ENCODE results near the gene NFKBIE. TPM values are rescaled to one million over a fixed set of nuclear protein-coding genes. Genes with fewer than 3 reads are reported as not detected.

The NFKBIE gene
- total RNA-seq, 1 donor from 2014 or later, result 17.2 TPM

DNA sequence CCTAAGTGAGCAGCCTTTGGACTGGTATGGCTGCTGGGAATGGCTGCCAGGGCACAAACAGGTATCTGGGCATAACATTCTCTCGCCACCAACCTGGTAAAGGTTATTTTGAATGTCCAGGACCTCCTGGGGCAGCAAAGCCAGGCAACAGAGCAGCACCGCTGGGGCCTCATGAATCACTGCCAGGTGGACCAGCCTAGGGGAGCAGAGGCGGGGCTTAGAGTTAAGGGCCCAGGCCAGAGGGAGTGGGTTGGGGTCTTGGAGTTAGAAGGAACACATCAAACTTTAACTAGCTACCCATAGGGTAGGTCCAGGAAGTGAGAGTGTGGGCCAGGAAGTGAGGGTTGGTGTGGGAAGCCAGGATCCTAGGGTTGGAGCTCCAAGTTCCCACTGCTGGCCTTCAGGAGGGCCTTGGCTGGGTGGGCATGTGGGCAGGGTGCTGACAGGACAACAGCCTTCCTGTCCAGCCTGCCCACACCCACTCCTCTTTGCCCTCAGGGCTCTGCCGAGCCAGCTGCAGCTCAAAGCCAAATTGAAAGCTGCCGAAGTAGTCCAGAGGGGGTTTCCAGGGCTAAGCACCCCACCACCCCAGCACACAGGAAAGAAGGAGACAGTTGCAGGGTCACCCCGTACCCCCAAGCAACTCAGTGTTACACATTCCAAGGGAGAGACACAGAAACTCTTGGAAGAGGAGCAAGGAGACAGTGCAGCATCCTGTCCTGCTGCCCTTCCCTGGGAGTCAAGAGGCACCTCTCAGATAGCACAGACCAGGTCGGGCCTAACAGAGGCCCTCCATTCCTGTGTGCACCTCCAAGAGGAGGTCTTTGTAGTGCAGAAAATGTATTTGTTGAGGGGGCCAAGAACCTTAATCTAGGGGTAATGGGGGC lies 2.6 kb downstream of the NFKBIE start:
- H3K27me3 ChIP-seq, result no peaks in the 10 kb centered on the region
- TF ChIP-seq, protein P1, sequence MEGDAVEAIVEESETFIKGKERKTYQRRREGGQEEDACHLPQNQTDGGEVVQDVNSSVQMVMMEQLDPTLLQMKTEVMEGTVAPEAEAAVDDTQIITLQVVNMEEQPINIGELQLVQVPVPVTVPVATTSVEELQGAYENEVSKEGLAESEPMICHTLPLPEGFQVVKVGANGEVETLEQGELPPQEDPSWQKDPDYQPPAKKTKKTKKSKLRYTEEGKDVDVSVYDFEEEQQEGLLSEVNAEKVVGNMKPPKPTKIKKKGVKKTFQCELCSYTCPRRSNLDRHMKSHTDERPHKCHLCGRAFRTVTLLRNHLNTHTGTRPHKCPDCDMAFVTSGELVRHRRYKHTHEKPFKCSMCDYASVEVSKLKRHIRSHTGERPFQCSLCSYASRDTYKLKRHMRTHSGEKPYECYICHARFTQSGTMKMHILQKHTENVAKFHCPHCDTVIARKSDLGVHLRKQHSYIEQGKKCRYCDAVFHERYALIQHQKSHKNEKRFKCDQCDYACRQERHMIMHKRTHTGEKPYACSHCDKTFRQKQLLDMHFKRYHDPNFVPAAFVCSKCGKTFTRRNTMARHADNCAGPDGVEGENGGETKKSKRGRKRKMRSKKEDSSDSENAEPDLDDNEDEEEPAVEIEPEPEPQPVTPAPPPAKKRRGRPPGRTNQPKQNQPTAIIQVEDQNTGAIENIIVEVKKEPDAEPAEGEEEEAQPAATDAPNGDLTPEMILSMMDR (IDR thresholded peaks at IDR 0.05), result no peak
- TF ChIP-seq POLR2A (IDR thresholded peaks at IDR 0.05) (no peak), POLR2AphosphoS5 (IDR thresholded peaks at IDR 0.05; ENCODE audit: insufficient read depth in 1 of 2, low read depth in 1 of 2) (no peak)
- peaks cover 39% of the 10 kb centered on the region for H3K4me1 ChIP-seq
- H3K4me3 ChIP-seq, result peak overlapping the region in 1 of 2 donors; percentile 77
- H3K9me3 ChIP-seq, result no peaks in the 10 kb centered on the region
- peak overlapping the region; percentile 46 for H3K27ac ChIP-seq
- intact Hi-C loops (cut with DNase I), result no loop called here
- no peak for DNase-seq (ENCODE audit: extremely low spot score in 2 of 2)
- no peaks in the 10 kb centered on the region for H3K36me3 ChIP-seq

DNA sequence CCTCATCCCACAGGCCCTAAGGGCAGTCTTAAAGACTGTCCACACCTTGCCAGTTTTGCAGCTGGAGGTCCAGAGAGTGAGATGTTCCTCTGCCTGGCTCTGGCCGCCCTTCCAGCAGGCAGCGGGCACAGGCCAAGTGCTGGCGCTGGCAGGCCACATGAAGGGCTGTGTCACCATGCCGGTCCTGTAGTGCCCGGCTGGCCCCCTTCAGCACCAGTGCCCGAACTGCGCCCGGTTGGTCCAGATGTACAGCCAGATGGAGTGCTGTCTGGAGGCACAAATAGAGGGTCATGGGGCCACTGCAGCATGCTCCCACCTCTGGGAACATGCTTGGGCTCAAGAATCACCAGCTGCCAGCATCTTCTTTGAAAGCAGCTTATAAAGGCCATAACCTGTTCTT lies 3.8 kb downstream of the NFKBIE start:
- intact Hi-C loops (cut with DNase I), result no loop called here
- H3K4me1 ChIP-seq, result peaks cover 47% of the 10 kb centered on the region

DNA sequence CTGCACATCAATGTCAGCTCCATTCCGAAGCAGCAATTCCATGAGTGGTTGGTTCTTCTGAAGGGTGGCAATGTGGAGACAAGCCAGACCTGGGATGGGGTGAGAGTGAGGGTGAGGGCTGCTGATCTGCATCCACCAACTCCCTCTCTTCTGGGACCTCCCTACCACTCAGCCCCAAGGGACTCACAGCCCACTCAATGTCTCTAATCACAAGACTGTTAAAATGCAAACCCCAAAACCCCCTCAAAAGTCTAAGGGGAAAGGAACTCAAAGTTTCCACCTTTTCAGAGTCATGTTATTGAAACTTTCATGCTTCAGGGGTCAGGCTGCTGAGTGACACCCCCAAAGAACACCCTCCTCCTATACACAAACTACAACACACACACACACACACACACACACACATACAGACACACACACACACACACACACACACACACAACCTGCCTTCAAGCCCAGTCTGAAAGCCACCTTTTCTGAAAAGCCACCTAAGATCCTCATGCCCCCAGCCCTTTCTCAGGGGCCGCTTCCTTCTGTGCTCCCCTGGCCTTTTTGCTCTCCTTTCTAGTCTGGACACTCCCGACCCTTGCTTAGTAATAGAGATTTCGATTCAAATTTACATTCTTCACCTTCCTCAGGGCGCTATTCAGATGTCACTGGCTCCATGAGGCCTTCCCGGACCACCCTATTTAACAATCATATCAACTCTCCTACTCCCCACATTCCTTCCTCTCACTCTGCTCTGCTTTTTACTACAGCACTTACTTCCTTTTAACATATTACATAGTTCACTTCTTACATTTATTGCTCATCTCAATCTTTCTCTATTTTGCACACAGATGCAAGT lies 4.7 kb downstream of the NFKBIE start:
- Histone ChIP-seq H3K4me1 (peaks cover 55% of the 10 kb centered on the region), H3K4me3 (no peak overlapping the region), H3K36me3 (no peaks in the 10 kb centered on the region), H3K27me3 (no peaks in the 10 kb centered on the region), H3K9me3 (no peaks in the 10 kb centered on the region), H3K27ac (no peak overlapping the region)
- no peak for DNase-seq (ENCODE audit: extremely low spot score in 2 of 2)
- intact Hi-C loops (cut with DNase I), result no loop called here
- TF ChIP-seq POLR2AphosphoS5 (IDR thresholded peaks at IDR 0.05; ENCODE audit: insufficient read depth in 1 of 2, low read depth in 1 of 2), result no peak
- TF ChIP-seq, protein P1 (IDR thresholded peaks at IDR 0.05), result no peak
- no peak for TF ChIP-seq POLR2A (IDR thresholded peaks at IDR 0.05)

More for the DNA sequence above, 3.8 kb downstream of the NFKBIE start:
- H3K9me3 ChIP-seq, result no peaks in the 10 kb centered on the region
- DNase-seq (ENCODE audit: extremely low spot score in 2 of 2), result no peak
- no peak overlapping the region for H3K27ac ChIP-seq
- H3K4me3 ChIP-seq, result no peak overlapping the region
- no peaks in the 10 kb centered on the region for H3K36me3 ChIP-seq
- TF ChIP-seq POLR2AphosphoS5 (IDR thresholded peaks at IDR 0.05; ENCODE audit: insufficient read depth in 1 of 2, low read depth in 1 of 2), result no peak
- H3K27me3 ChIP-seq, result no peaks in the 10 kb centered on the region

DNA sequence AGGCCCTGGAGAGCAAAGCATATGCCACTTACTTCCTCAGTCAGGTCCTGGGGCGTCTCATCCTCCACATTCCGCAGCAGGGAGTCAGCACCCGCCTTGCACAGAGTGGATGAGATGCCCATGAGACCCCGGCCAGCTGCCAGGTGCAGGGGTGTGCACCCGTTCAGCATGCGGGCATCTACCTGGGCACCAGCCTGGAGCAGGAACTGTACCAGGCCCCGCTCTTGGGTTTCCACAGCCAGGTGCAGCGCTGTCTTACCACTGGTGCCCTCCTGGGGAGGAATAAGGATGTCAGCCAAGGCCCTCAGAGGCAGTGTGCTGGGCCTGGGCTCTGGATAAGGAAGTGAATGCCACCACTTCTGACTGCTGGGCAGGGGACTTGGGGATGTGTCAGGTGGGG lies 5.3 kb downstream of the NFKBIE start:
- Histone ChIP-seq H3K4me3 (no peak overlapping the region), H3K27ac (no peak overlapping the region), H3K9me3 (no peaks in the 10 kb centered on the region), H3K4me1 (peaks cover 53% of the 10 kb centered on the region), H3K27me3 (no peaks in the 10 kb centered on the region), H3K36me3 (peaks cover 0 to 2% of the 10 kb centered on the region in 2 donors)
- no peak for DNase-seq (ENCODE audit: extremely low spot score in 2 of 2)
- intact Hi-C loops (cut with DNase I), result no loop called here
- no peak for TF ChIP-seq POLR2A (IDR thresholded peaks at IDR 0.05)
- TF ChIP-seq POLR2AphosphoS5 (IDR thresholded peaks at IDR 0.05; ENCODE audit: insufficient read depth in 1 of 2, low read depth in 1 of 2), result no peak
- TF ChIP-seq, protein P1 (IDR thresholded peaks at IDR 0.05), result no peak

DNA sequence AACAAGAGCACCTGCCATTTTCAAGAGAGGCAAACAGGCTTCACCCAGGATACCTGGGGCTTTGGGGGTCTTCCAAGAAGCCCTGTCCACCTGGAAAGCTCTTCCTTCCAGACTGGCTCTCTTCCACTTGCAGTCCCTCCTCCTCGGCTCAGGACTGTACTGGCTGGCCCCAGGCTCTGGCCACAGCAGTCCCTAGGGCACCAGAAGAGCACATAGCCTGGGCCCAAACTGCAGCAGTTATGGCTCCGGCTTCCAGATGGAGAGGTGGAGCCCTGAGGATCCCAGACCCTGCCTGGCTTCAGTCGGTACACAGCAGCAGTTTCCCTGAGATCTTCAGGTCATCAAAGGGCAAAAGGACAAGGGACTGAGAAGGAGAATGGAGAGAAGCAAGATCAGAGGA lies 6.4 kb downstream of the NFKBIE start:
- intact Hi-C loops (cut with DNase I), result no loop called here
- no peaks in the 10 kb centered on the region for H3K27me3 ChIP-seq

More for the DNA sequence above, 6.4 kb downstream of the NFKBIE start:
- peaks cover 42% of the 10 kb centered on the region for H3K4me1 ChIP-seq
- no peaks in the 10 kb centered on the region for H3K9me3 ChIP-seq
- TF ChIP-seq POLR2A (IDR thresholded peaks at IDR 0.05) (no peak), POLR2AphosphoS5 (IDR thresholded peaks at IDR 0.05; ENCODE audit: insufficient read depth in 1 of 2, low read depth in 1 of 2) (no peak)
- TF ChIP-seq, protein P1 (IDR thresholded peaks at IDR 0.05), result no peak
- H3K4me3 ChIP-seq, result no peak overlapping the region
- H3K36me3 ChIP-seq, result peaks cover 0 to 13% of the 10 kb centered on the region in 2 donors
- no peak for DNase-seq (ENCODE audit: extremely low spot score in 2 of 2)
- no peak overlapping the region for H3K27ac ChIP-seq
